ENCODE measurements around the gene GOLGA6L6.
"Not testable (repeated sequence)": the region's sequence is repeated elsewhere in the genome, so short reads cannot be mapped to it uniquely, and the experiment has no call there.

DNA sequence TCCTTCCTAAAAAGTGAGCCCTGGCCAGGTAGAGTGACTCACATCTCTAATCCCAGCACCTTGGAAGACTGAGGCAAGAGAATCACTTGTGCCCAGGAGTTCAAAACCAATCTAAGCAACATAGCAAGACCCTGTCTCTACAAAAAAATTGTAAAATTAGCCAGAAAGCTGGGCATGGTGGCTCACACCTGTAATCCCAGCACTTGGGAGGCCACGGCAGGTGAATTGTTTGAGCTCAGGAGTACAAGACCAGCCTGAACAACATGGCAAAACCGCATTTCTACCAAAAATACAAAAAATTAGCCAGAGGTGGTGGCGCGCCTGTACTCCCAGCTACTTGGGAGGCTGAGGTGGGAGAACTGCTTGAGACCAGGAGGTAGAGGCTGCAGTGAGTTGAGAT, 49.0 kb downstream of the GOLGA6L6 start:
- TF ChIP-seq POLR2A, POLR2AphosphoS5 (IDR thresholded peaks at IDR 0.05): not testable (repeated sequence)
- TF ChIP-seq, protein P1, sequence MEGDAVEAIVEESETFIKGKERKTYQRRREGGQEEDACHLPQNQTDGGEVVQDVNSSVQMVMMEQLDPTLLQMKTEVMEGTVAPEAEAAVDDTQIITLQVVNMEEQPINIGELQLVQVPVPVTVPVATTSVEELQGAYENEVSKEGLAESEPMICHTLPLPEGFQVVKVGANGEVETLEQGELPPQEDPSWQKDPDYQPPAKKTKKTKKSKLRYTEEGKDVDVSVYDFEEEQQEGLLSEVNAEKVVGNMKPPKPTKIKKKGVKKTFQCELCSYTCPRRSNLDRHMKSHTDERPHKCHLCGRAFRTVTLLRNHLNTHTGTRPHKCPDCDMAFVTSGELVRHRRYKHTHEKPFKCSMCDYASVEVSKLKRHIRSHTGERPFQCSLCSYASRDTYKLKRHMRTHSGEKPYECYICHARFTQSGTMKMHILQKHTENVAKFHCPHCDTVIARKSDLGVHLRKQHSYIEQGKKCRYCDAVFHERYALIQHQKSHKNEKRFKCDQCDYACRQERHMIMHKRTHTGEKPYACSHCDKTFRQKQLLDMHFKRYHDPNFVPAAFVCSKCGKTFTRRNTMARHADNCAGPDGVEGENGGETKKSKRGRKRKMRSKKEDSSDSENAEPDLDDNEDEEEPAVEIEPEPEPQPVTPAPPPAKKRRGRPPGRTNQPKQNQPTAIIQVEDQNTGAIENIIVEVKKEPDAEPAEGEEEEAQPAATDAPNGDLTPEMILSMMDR (IDR thresholded peaks at IDR 0.05) = not testable (repeated sequence)

All from suprapubic skin (tissue), 4 donors.